Vagina (tissue), 2 donors: Measurements from ENCODE around the gene MAPK14.

Experiments
- POLR2A ChIP-seq, 2 donors: fragments of 450-650 bp; IDR thresholded peaks; one replicate each; pipeline ENCODE4 v1.6.1; 2017; ENCODE audit warnings: antibody characterized with exemption in 2 of 2, mild to moderate bottlenecking in 2 of 2, moderate library complexity in 2 of 2
- POLR2AphosphoS5 ChIP-seq, 2 donors: sonication (generic); formaldehyde crosslinking; IDR thresholded peaks; one replicate each; pipeline ENCODE4 v1.9.0; 2017; ENCODE audit warnings: antibody characterized with exemption in 2 of 2, mild to moderate bottlenecking in 2 of 2, low read depth in 1 of 2; ENCODE audit not compliant: insufficient read depth in 1 of 2
- TF ChIP-seq, protein P1 (sequence below), 3 experiments: fragments of 450-650 bp in 2 of 3; fragments of 200-600 bp in 1 of 3; sonication (generic) in 1 of 3; IDR thresholded peaks; one replicate each; pipeline ENCODE4 v1.5.1; 2017 to 2019; ENCODE audit warnings: antibody characterized with exemption in 3 of 3, mild to moderate bottlenecking in 2 of 3, moderate library complexity in 2 of 3

DNA sequence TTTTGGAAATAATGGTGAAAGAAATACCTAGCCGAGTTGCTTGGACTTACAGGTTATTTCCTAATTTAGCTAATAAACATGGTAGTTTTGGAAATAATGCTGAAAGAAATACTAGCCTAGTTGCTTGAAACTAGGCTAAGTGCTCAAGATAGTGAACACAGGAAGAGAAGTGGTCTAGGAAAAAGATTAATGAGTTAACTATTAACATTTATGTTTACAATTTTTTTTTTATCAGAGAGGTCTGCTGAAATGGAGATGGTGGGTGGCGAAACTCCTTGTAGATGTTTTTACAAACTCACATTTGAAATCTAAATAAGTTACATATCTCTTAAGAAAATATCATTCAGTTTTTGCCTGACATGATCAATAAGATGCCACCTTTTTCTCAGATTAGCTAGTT, 39.2 kb downstream of the MAPK14 start:
- TF ChIP-seq, protein P1, sequence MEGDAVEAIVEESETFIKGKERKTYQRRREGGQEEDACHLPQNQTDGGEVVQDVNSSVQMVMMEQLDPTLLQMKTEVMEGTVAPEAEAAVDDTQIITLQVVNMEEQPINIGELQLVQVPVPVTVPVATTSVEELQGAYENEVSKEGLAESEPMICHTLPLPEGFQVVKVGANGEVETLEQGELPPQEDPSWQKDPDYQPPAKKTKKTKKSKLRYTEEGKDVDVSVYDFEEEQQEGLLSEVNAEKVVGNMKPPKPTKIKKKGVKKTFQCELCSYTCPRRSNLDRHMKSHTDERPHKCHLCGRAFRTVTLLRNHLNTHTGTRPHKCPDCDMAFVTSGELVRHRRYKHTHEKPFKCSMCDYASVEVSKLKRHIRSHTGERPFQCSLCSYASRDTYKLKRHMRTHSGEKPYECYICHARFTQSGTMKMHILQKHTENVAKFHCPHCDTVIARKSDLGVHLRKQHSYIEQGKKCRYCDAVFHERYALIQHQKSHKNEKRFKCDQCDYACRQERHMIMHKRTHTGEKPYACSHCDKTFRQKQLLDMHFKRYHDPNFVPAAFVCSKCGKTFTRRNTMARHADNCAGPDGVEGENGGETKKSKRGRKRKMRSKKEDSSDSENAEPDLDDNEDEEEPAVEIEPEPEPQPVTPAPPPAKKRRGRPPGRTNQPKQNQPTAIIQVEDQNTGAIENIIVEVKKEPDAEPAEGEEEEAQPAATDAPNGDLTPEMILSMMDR (IDR thresholded peaks at IDR 0.05) = no peak
- no peak for TF ChIP-seq POLR2AphosphoS5 (IDR thresholded peaks at IDR 0.05; ENCODE audit: insufficient read depth in 1 of 2, low read depth in 1 of 2)
- no peak for TF ChIP-seq POLR2A (IDR thresholded peaks at IDR 0.05)
